22Rv1 (cell line): ENCODE data around the gene NOX1.
"Not testable (repeated sequence)": the region's sequence is repeated elsewhere in the genome, so short reads cannot be mapped to it uniquely, and the experiment has no call there.

Experiments used
- H3K27ac ChIP-seq: fragments of 450-650 bp; 2 replicates; pipeline ENCODE4 v1.5.1; 2017
- ZFX ChIP-seq: fragments of 450-650 bp; IDR thresholded peaks from 2 replicates; pipeline ENCODE4 v1.6.1; 2017; ENCODE audit warnings: antibody characterized with exemption, borderline replicate concordance
- TF ChIP-seq, protein P1 (sequence below): fragments of 450-650 bp; IDR thresholded peaks from 2 replicates; pipeline ENCODE4 v1.5.1; 2017; ENCODE audit warnings: mild to moderate bottlenecking

NOX1 gene

DNA sequence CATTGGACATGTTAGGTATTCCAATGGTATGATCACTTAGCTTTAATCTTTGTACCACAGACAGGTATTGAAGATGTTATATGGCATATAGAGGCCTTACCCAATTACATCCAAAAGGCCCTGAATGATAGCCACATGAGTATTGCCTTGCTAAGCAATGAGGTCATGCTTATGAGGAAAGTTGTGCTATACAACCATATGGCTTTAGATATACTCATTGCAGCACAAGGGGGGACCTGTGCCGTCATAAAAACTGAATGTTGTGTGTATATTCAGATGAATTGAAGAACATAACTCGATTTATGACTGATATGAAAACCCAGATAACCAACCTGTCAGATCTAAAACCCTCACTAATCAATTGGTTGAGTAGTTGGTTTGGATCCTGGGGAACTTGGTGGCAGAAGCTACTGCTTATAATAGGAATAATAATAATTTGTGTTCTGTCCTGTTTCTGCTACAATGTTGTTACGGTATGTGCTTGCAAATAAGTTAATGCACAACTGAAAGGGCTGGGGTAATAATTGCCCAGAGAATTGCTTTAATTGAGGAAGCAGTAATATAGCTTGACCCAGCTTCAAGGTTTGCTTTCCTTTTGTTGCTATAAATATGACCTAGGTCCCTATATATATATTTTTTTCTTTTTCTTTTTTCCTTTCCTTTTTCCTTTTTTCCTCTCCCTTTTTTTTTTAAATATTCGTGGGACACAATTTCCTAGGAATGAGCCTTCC, 75.5 kb downstream of the NOX1 start:
- TF ChIP-seq, protein P1, sequence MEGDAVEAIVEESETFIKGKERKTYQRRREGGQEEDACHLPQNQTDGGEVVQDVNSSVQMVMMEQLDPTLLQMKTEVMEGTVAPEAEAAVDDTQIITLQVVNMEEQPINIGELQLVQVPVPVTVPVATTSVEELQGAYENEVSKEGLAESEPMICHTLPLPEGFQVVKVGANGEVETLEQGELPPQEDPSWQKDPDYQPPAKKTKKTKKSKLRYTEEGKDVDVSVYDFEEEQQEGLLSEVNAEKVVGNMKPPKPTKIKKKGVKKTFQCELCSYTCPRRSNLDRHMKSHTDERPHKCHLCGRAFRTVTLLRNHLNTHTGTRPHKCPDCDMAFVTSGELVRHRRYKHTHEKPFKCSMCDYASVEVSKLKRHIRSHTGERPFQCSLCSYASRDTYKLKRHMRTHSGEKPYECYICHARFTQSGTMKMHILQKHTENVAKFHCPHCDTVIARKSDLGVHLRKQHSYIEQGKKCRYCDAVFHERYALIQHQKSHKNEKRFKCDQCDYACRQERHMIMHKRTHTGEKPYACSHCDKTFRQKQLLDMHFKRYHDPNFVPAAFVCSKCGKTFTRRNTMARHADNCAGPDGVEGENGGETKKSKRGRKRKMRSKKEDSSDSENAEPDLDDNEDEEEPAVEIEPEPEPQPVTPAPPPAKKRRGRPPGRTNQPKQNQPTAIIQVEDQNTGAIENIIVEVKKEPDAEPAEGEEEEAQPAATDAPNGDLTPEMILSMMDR: no peak
- no peak for TF ChIP-seq ZFX
- H3K27ac ChIP-seq: no peak overlapping the region

GRCh38 chrX:100797359-100797758, 76.8 kb downstream of the NOX1 start:
- TF ChIP-seq ZFX: no peak
- TF ChIP-seq, protein P1: no peak
- H3K27ac ChIP-seq: no peak overlapping the region

DNA sequence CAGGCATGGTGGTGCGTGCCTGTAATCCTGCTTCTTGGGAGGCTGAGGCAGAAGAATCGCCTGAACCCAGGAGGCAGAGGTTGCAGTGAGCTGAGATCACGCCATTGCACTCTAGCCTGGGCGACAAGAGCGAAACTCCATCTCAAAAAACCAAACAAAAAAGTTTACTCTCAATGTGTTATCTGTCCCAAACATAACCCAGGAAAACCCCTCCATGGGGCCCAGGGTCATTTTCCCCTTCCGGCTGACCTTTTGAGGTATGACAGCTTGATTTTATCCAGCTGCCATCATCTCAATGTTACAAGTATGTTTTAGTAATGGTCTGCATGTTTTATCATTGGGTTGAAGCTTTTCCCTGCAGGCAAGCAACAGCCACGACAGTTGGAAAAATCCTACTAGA, 77.8 kb downstream of the NOX1 start:
- H3K27ac ChIP-seq: not testable (repeated sequence)
